ENCODE data around the gene ZNF423.

DNA sequence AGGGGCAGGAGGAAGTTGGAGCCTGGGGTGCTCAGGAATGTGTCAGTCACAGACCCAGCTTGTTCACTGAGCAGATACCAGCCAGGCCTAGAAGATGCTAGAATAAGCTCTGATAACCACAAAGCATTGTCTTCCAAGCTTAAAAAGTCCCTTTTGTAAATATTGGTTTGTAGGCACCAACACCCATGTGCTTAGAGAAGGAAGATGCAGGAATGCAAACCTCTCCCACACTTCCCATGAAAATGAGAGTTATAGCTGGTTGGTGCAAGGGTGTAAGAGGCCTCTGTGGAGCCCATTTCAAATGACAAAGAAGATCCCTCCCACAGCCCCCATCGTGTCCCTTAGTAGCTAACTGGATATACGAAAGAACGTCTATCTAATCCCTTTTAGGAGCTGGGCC is 272.0 kb downstream of the ZNF423 start:
- TF ChIP-seq CTCF (IDR thresholded peaks at IDR 0.05) (no peak), TCF7L2 (IDR thresholded peaks at IDR 0.05; ENCODE audit: low read depth, low read length) (no peak), SIN3A (IDR thresholded peaks at IDR 0.05; ENCODE audit: borderline replicate concordance, insufficient read depth, low read depth, low read length) (no peak), POLR2AphosphoS5 (IDR thresholded peaks at IDR 0.05; ENCODE audit: low read depth, low read length) (no peak)
- TF ChIP-seq, protein P1, sequence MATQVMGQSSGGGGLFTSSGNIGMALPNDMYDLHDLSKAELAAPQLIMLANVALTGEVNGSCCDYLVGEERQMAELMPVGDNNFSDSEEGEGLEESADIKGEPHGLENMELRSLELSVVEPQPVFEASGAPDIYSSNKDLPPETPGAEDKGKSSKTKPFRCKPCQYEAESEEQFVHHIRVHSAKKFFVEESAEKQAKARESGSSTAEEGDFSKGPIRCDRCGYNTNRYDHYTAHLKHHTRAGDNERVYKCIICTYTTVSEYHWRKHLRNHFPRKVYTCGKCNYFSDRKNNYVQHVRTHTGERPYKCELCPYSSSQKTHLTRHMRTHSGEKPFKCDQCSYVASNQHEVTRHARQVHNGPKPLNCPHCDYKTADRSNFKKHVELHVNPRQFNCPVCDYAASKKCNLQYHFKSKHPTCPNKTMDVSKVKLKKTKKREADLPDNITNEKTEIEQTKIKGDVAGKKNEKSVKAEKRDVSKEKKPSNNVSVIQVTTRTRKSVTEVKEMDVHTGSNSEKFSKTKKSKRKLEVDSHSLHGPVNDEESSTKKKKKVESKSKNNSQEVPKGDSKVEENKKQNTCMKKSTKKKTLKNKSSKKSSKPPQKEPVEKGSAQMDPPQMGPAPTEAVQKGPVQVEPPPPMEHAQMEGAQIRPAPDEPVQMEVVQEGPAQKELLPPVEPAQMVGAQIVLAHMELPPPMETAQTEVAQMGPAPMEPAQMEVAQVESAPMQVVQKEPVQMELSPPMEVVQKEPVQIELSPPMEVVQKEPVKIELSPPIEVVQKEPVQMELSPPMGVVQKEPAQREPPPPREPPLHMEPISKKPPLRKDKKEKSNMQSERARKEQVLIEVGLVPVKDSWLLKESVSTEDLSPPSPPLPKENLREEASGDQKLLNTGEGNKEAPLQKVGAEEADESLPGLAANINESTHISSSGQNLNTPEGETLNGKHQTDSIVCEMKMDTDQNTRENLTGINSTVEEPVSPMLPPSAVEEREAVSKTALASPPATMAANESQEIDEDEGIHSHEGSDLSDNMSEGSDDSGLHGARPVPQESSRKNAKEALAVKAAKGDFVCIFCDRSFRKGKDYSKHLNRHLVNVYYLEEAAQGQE (IDR thresholded peaks at IDR 0.05; ENCODE audit: insufficient read depth in 1 of 2, low read depth in 2 of 2, low read length in 1 of 2): no peak
